Transverse colon (tissue), 4 donors: Measurements from ENCODE around the gene CDH26. TPM values are rescaled to one million over a fixed set of nuclear protein-coding genes. Genes with fewer than 3 reads are reported as not detected.

Source experiments
- DNase-seq: peaks from one replicate; pipeline ENCODE4 v3.0.0-alpha.2; 2019
- H3K27ac ChIP-seq, 4 donors: fragments of 200-600 bp; sonication (generic); 2 replicates each; pipeline ENCODE4 v1.5.1; 2016 to 2018; ENCODE audit warnings: inconsistent platforms in 4 of 4
- H3K27me3 ChIP-seq: fragments of 200-600 bp; sonication (generic); 2 replicates; pipeline ENCODE4 v1.5.1; 2017; ENCODE audit warnings: inconsistent platforms
- H3K36me3 ChIP-seq, 4 donors: fragments of 200-600 bp; sonication (generic); 2 replicates each; pipeline ENCODE4 v1.5.1; 2017 to 2019; ENCODE audit warnings: inconsistent platforms in 4 of 4
- H3K4me1 ChIP-seq, 4 donors: fragments of 200-600 bp; sonication (generic); 2 replicates each; pipeline ENCODE4 v1.5.1; 2017 to 2020; ENCODE audit warnings: inconsistent platforms in 4 of 4
- H3K4me3 ChIP-seq, 4 donors: fragments of 200-600 bp; sonication (generic); 1 replicate in 1 of 4; 2 replicates in 3 of 4; pipeline versions ENCODE4 v1.5.1 to v1.6.1; 2017 to 2019; ENCODE audit warnings: inconsistent platforms in 4 of 4
- H3K9me3 ChIP-seq, 2 donors: fragments of 200-600 bp; sonication (generic); 2 replicates each; pipeline ENCODE4 v1.5.1; 2017 to 2019; ENCODE audit warnings: inconsistent platforms in 2 of 2
- CTCF ChIP-seq, 5 experiments: fragments of 200-600 bp in 3 of 5; fragments of 450-650 bp in 2 of 5; sonication (generic) in 3 of 5; IDR thresholded peaks; 1 replicate in 2 of 5; 2 replicates in 3 of 5; pipeline ENCODE4 v1.5.1; 2016 to 2017; ENCODE audit warnings: antibody characterized with exemption in 5 of 5, inconsistent platforms in 3 of 5, mild to moderate bottlenecking in 2 of 5, moderate library complexity in 1 of 5
- EP300 ChIP-seq: sonication (generic); formaldehyde crosslinking; IDR thresholded peaks from one replicate; pipeline ENCODE4 v1.6.1; 2017; ENCODE audit warnings: antibody characterized with exemption, low read depth
- POLR2A ChIP-seq: fragments of 450-650 bp; IDR thresholded peaks from one replicate; pipeline ENCODE4 v1.6.1; 2016; ENCODE audit warnings: antibody characterized with exemption, mild to moderate bottlenecking, moderate library complexity
- POLR2AphosphoS5 ChIP-seq, 3 donors: sonication (generic); formaldehyde crosslinking; IDR thresholded peaks; one replicate each; pipeline ENCODE4 v1.6.1; 2016; ENCODE audit warnings: antibody characterized with exemption in 3 of 3
- WGBS, 2 donors: methylation state at CpG; one replicate each; pipeline ENCODE4 v1.1.5; 2018; ENCODE audit warnings: low coverage in 1 of 2; 5-methylcytosine and 5-hydroxymethylcytosine counted together
- in situ Hi-C, 4 donors: fragments of 200-750 bp; cut with MboI; loops; one replicate each; pipeline versions ENCODE4 v1.15.0 to v1.15.1; 2017; ENCODE audit warnings: low sequenced_read_pairs in 3 of 4, low pct_ligation_motif_present in 1 of 4, low pct_unique_long_range_greater_than_20kb in 1 of 4
- intact Hi-C: fragments of 100-400 bp; cut with DNase I; formaldehyde crosslinking; loops from one replicate; pipeline ENCODE4 v1.15.1; 2023; ENCODE audit warnings: low total_unique reads
- total RNA-seq, 4 donors: library from RNA; depleted of rRNA; stranded (reverse); fragments of >200 nt; gene quantifications; one replicate each; pipeline ENCODE4 v1.1.0, GENCODE V29; 2016

Gene CDH26
- total RNA-seq, 4 donors from 2014 or later = 1.4 to 1.9 TPM; not detected in 2

DNA sequence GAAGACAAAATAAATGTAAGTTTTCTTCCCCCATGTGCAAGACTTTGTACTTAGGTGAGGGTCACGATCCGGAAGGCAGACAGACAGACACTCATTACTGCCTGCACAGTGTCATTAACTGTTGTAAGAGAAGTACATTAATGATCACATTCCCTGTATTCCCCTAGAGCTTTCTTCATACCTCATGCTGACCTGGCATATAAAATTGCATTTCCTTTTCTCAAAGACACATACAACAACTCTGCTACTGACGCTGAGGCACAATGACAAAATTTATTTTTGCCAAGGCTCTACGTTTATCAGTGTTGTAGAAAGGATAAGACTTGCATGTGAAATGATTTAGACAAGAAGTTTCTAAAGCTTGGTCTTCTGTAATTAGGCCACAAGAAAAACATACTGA, 21.8 kb upstream of the CDH26 start:
- peaks cover 22 to 50% (median 29%) of the 10 kb centered on the region in 4 donors for H3K4me1 ChIP-seq
- intact Hi-C loops = no loop called here
- 83 to 84% methylated on average over 4 of the region's 4 CpGs for WGBS, 2 donors

DNA sequence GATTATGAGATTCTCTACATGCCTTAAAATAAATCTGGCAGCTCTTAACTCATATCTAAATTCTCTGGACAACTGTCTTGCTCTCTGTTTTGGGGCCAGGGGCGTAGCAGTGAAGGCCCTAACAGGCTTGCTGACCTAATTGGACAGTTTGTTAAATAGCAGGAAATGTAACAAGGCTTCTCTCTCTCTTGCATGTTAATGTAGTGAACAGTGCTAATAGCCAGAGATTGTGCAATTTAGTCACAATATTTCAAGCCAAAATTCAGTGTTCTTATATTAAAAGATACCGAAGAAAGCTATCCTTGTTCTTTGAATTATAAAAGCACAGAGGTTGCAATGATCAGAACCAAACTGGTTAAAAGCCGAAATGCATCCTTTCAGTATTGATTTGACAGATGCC, 21.1 kb upstream of the CDH26 start:
- DNase-seq = no peak
- in situ Hi-C loops = no loop called here
- Histone ChIP-seq H3K27ac (no peak overlapping the region), H3K4me1 (peaks cover 28 to 58% (median 34%) of the 10 kb centered on the region in 4 donors), H3K27me3 (no peaks in the 10 kb centered on the region), H3K9me3 (no peaks in the 10 kb centered on the region), H3K4me3 (no peak overlapping the region), H3K36me3 (no peaks in the 10 kb centered on the region)
- TF ChIP-seq POLR2A (no peak), POLR2AphosphoS5 (IDR thresholded peaks at IDR 0.05) (no peak), EP300 (no peak), CTCF (IDR thresholded peaks at IDR 0.05) (no peak)
- intact Hi-C loops = no loop called here
- 74 to 86% methylated on average over 3 of the region's 3 CpGs for WGBS, 2 donors

More for the DNA sequence above, 21.8 kb upstream of the CDH26 start:
- no peak overlapping the region for H3K27ac ChIP-seq
- H3K9me3 ChIP-seq = no peaks in the 10 kb centered on the region
- no peak for DNase-seq
- H3K36me3 ChIP-seq = no peaks in the 10 kb centered on the region
- in situ Hi-C loops = no loop called here
- TF ChIP-seq POLR2A = no peak
- no peaks in the 10 kb centered on the region for H3K27me3 ChIP-seq
- H3K4me3 ChIP-seq = no peak overlapping the region

DNA sequence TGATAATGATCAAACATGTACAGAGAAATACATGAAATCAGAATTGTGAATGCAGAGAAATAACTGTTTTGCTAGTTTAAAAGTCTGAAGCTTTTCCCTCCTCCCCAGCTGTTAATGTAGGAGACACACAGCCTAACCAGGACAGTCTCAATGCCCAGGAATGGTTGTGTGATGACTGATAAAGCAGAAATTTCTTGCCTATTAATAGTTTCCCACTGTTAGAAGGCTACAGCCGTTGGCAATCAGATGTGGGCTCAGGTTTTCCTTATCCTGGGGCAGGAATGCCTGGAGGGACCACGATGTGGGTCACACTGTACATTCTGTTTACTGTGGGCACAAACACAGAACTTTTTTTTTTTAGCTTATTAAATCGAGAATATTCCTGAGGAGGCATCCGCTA, 20.0 kb upstream of the CDH26 start:
- H3K9me3 ChIP-seq = no peaks in the 10 kb centered on the region
- H3K27ac ChIP-seq = peak overlapping the region; percentile 11 to 98 (median 98)
- H3K27me3 ChIP-seq = no peaks in the 10 kb centered on the region
- TF ChIP-seq POLR2A (no peak), POLR2AphosphoS5 (IDR thresholded peaks at IDR 0.05) (no peak), CTCF (IDR thresholded peaks at IDR 0.05) (no peak), EP300 (no peak)
- in situ Hi-C loops = no loop called here
- 43 to 72% methylated on average over 3 to 4 of the region's 4 CpGs for WGBS, 2 donors
- no peak for DNase-seq
- intact Hi-C loops = no loop called here
- H3K4me1 ChIP-seq = peaks cover 28 to 58% (median 31%) of the 10 kb centered on the region in 4 donors
- peak overlapping the region in 1 of 4 donors; percentile 74 for H3K4me3 ChIP-seq
- peaks cover 0 to 9% (median 3%) of the 10 kb centered on the region in 4 donors for H3K36me3 ChIP-seq

GRCh38 chr20:59938696-59939051, 19.5 kb upstream of the CDH26 start:
- Histone ChIP-seq H3K27ac (peak overlapping the region; percentile 11 to 98 (median 98)), H3K9me3 (no peaks in the 10 kb centered on the region), H3K36me3 (peaks cover 0 to 13% (median 4%) of the 10 kb centered on the region in 4 donors), H3K27me3 (no peaks in the 10 kb centered on the region), H3K4me1 (peaks cover 28 to 54% (median 29%) of the 10 kb centered on the region in 4 donors), H3K4me3 (peak overlapping the region in 1 of 4 donors; percentile 74)
- TF ChIP-seq EP300 (no peak), POLR2A (no peak), CTCF (IDR thresholded peaks at IDR 0.05) (no peak)
- DNase-seq = peak; percentile 26
- in situ Hi-C loops = no loop called here
- intact Hi-C loops = no loop called here
- 86% methylated on average over 7 of the region's 7 CpGs; no CpG with 5 or more reads in 1 of the 2 donors for WGBS, 2 donors
